ENCODE measurements around the gene TRIP11. TPM values are rescaled to one million over a fixed set of nuclear protein-coding genes. Genes with fewer than 3 reads are reported as not detected.

The TRIP11 gene
- total RNA-seq, 1 experiment from 2014 or later, result 65.8 TPM

DNA sequence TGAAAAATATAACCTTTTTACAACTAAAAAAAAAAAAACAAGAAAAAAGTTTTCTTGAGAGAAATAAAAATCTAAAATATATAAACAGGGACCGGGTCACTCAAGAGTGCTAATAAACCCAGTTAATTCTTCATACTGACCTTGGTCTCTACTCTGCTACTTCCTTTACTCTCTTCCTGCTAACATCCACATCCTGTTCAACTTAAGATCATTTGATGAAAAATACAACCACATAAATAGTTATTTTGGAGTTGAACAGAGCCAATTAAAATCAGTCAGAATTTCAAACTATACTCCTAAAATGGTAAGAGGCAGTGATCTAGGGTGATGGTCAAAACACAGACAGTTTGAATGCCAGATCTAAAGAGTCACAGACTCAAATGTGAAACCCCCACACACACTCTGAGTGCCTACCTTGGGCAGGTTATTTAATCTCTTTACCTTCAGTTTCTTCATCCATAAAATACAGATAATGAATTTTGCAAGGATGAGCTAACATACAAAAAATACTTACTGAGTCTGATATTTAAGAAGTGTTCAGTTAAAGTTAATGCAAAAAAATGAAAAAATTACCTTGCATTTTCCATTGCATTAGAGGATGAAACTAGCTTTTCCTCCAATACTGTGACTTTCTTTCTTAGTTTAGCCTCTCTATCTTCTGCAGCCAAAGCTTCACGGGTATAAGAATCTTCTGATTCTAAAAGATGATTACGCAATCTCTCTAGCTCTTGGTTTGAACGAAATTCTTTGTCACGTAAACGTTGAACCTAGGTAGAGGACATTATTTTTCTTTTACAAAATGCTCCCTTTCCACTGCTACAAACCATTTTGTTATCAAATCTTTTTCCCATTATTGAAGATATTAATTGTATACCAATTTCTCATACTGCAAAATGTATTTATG, 40.9 kb downstream of the TRIP11 start:
- no peak overlapping the region for H3K27ac Mint-ChIP-seq (ENCODE audit: low read depth, unreplicated experiment)
- peaks cover 59% of the 10 kb centered on the region for H3K36me3 Mint-ChIP-seq (ENCODE audit: insufficient read depth, unreplicated experiment)
- peaks cover 16% of the 10 kb centered on the region for H3K4me1 Mint-ChIP-seq (ENCODE audit: insufficient read depth, unreplicated experiment)
- H3K9me3 Mint-ChIP-seq (ENCODE audit: unreplicated experiment), result no peaks in the 10 kb centered on the region
- ChIA-PET CTCF (interaction anchor here (1.0 kb wide), 1 partner anchor 349 kb away, joined by 3 read pairs; no protein-coding TSS in a partner anchor), POLR2A (interaction anchor here (1.1 kb wide), 1 partner anchor 41 kb away, joined by 7 read pairs; the partner anchor contains the start of gene TRIP11)
- BruUV-seq (replicated peaks), result no TSS peak
- no peak for DNase-seq (ENCODE audit: unreplicated experiment)
- TF ChIP-seq, protein P1, sequence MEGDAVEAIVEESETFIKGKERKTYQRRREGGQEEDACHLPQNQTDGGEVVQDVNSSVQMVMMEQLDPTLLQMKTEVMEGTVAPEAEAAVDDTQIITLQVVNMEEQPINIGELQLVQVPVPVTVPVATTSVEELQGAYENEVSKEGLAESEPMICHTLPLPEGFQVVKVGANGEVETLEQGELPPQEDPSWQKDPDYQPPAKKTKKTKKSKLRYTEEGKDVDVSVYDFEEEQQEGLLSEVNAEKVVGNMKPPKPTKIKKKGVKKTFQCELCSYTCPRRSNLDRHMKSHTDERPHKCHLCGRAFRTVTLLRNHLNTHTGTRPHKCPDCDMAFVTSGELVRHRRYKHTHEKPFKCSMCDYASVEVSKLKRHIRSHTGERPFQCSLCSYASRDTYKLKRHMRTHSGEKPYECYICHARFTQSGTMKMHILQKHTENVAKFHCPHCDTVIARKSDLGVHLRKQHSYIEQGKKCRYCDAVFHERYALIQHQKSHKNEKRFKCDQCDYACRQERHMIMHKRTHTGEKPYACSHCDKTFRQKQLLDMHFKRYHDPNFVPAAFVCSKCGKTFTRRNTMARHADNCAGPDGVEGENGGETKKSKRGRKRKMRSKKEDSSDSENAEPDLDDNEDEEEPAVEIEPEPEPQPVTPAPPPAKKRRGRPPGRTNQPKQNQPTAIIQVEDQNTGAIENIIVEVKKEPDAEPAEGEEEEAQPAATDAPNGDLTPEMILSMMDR (IDR thresholded peaks at IDR 0.05; ENCODE audit: unreplicated experiment), result no peak
- intact Hi-C loops (cut with micrococcal nuclease), result loop anchor here (5.0 kb wide), 2 partner anchors 52 to 347 kb away; partner anchors contain the start of gene FBLN5
- no peak overlapping the region for H3K4me3 Mint-ChIP-seq (ENCODE audit: unreplicated experiment)
- no peaks in the 10 kb centered on the region for H3K27me3 Mint-ChIP-seq (ENCODE audit: insufficient read depth, unreplicated experiment)

DNA sequence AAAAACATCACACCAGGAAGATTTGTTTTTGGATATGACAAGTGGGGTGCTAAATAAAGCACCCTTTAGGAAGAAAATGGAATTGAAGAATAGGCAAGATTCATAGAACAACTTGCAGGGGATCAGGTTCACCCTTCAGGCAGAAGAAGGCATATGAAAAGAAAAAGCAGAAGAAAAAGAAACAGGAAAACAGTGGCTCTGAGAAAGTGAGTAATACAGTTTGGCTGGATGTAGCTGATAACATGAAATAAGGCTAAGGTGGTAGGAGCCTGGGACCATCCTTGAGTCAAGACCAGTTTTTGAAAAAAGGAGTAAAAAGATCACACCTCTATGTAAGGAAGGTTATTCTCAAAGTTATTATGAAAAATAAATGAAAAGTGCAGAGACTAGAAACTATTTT, 42.4 kb downstream of the TRIP11 start:
- H3K4me3 Mint-ChIP-seq (ENCODE audit: unreplicated experiment), result no peak overlapping the region
- no peak overlapping the region for H3K27ac Mint-ChIP-seq (ENCODE audit: low read depth, unreplicated experiment)
- BruUV-seq (replicated peaks), result no TSS peak
- ChIA-PET CTCF (interaction anchor here (0.6 to 2.4 kb wide), 35 partner anchors 9 to 1077 kb away, joined by 3 to 14 read pairs (median 4); no protein-coding TSS in a partner anchor), POLR2A (interaction anchor here (0.6 to 1.8 kb wide), 8 partner anchors 9 to 348 kb away, joined by 3 to 9 read pairs (median 4); no protein-coding TSS in a partner anchor)
- peaks cover 58% of the 10 kb centered on the region for H3K36me3 Mint-ChIP-seq (ENCODE audit: insufficient read depth, unreplicated experiment)
- DNase-seq (ENCODE audit: unreplicated experiment), result no peak
- intact Hi-C loops (cut with micrococcal nuclease), result loop anchor here (5.0 kb wide), 2 partner anchors 50 to 345 kb away; partner anchors contain the start of gene FBLN5
- H3K27me3 Mint-ChIP-seq (ENCODE audit: insufficient read depth, unreplicated experiment), result no peaks in the 10 kb centered on the region
- H3K9me3 Mint-ChIP-seq (ENCODE audit: unreplicated experiment), result no peaks in the 10 kb centered on the region
- TF ChIP-seq, protein P1 (IDR thresholded peaks at IDR 0.05; ENCODE audit: unreplicated experiment), result no peak
- peaks cover 9% of the 10 kb centered on the region for H3K4me1 Mint-ChIP-seq (ENCODE audit: insufficient read depth, unreplicated experiment)

DNA sequence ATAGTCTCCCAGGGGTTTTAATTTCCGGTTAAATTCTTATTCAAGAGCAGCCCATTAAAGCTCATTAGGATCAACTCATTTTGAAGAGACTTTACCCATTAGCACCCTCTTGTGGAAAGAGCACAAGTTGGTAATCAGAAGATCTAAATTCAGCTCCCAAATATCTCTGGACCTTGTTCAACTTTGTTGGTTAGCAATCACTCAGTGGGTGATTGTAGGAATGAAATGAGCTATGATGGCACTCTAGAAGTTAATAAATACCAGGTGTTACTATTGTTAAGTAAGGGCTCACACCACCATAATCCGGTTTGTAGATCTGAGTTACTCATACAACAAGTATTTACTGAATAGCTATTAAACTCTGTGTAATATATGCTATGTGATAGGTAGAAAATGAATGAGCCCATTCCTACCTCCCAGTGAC, 42.9 kb downstream of the TRIP11 start:
- Mint-ChIP-seq H3K27ac (ENCODE audit: low read depth, unreplicated experiment) (peak overlapping the region; percentile 82), H3K36me3 (ENCODE audit: insufficient read depth, unreplicated experiment) (peaks cover 61% of the 10 kb centered on the region), H3K4me1 (ENCODE audit: insufficient read depth, unreplicated experiment) (peaks cover 9% of the 10 kb centered on the region), H3K4me3 (ENCODE audit: unreplicated experiment) (no peak overlapping the region), H3K9me3 (ENCODE audit: unreplicated experiment) (no peaks in the 10 kb centered on the region), H3K27me3 (ENCODE audit: insufficient read depth, unreplicated experiment) (no peaks in the 10 kb centered on the region)
- peak; percentile 65 for DNase-seq (ENCODE audit: unreplicated experiment)
- TF ChIP-seq, protein P1 (IDR thresholded peaks at IDR 0.05; ENCODE audit: unreplicated experiment), result peak; percentile 50
- BruUV-seq (replicated peaks), result no TSS peak
- intact Hi-C loops (cut with micrococcal nuclease), result loop anchor here (5.0 kb wide), 2 partner anchors 50 to 345 kb away; partner anchors contain the start of gene FBLN5
- POLR2A ChIA-PET, result interaction anchor here (0.6 to 1.8 kb wide), 9 partner anchors 8 to 347 kb away, joined by 3 to 9 read pairs (median 3); no protein-coding TSS in a partner anchor
- CTCF ChIA-PET, result interaction anchor here (0.6 to 2.4 kb wide), 41 partner anchors 8 to 1077 kb away, joined by 3 to 14 read pairs (median 4); no protein-coding TSS in a partner anchor

DNA sequence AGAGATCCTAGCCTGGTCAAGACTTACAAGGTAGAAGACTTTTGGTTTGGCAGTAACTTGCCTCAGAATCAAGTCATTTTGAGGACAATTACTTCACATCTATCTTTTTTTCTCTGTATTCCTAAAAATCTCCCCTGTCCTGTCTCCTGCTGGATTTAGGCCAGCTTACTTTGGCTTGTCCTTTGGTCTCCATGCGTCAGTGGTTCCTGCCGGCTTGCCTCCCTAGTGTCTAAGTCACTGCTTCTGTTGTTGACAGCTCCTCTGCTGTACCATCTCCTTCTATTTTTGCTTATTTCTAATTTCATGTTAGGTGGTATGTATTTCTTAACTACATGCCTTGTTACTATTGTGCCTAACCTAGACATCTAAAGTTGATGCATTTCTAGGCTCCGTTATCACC, 52.7 kb downstream of the TRIP11 start:
- H3K27ac Mint-ChIP-seq (ENCODE audit: low read depth, unreplicated experiment), result no peak overlapping the region
- TF ChIP-seq, protein P1 (IDR thresholded peaks at IDR 0.05; ENCODE audit: unreplicated experiment), result no peak
- no TSS peak for BruUV-seq (replicated peaks)
- H3K36me3 Mint-ChIP-seq (ENCODE audit: insufficient read depth, unreplicated experiment), result peaks cover 83% of the 10 kb centered on the region
- H3K4me1 Mint-ChIP-seq (ENCODE audit: insufficient read depth, unreplicated experiment), result peaks cover 27% of the 10 kb centered on the region
- no peak for DNase-seq (ENCODE audit: unreplicated experiment)
- H3K9me3 Mint-ChIP-seq (ENCODE audit: unreplicated experiment), result no peaks in the 10 kb centered on the region
- H3K4me3 Mint-ChIP-seq (ENCODE audit: unreplicated experiment), result no peak overlapping the region
- ChIA-PET CTCF (interaction anchor here (1.0 kb wide), 1 partner anchor 10 kb away, joined by 3 read pairs; no protein-coding TSS in a partner anchor), POLR2A (no interaction called here)
- no peaks in the 10 kb centered on the region for H3K27me3 Mint-ChIP-seq (ENCODE audit: insufficient read depth, unreplicated experiment)
- intact Hi-C loops (cut with micrococcal nuclease), result no loop called here

Data from MCF 10A (cell line).